Motor neuron (in vitro differentiated cells): ENCODE measurements around the gene GYS2. TPM values are rescaled to one million over a fixed set of nuclear protein-coding genes. Genes with fewer than 3 reads are reported as not detected.

ENCODE experiments used
- ATAC-seq, 8 experiments: fragments of 200-7000 bp; cut with Tn5 transposase; replicated peaks in 6 of 8; 2 replicates each; pipeline ENCODE4 v1.8.0; 2021; ENCODE audit warnings: mild to moderate bottlenecking in 8 of 8, moderate library complexity in 8 of 8
- H3K27ac ChIP-seq, 2 donors: fragments of 250-450 bp; sonication (Bioruptor Pico); 2 replicates each; pipeline ENCODE4 v1.9.0; 2021; ENCODE audit warnings: antibody characterized with exemption in 2 of 2, mild to moderate bottlenecking in 2 of 2, moderate library complexity in 1 of 2
- H3K4me1 ChIP-seq, 2 donors: fragments of 250-450 bp; sonication (Bioruptor Pico); replicated peaks in 1 of 2; 2 replicates each; pipeline ENCODE4 v1.6.1; 2021; ENCODE audit warnings: antibody characterized with exemption in 2 of 2, mild to moderate bottlenecking in 2 of 2, moderate library complexity in 1 of 2
- H3K4me3 ChIP-seq, 5 donors: fragments of 250-450 bp; sonication (Bioruptor Pico); 2 replicates each; pipeline ENCODE4 v1.9.0; 2021; ENCODE audit warnings: antibody characterized with exemption in 5 of 5, mild to moderate bottlenecking in 5 of 5, moderate library complexity in 4 of 5
- WGBS, 10 experiments: fragments of 450-650 bp; shearing (Covaris generic); methylation state at CpG; one replicate each; pipeline ENCODE4 v1.0.0; 2022; 5-methylcytosine and 5-hydroxymethylcytosine counted together
- in situ Hi-C, 9 experiments: fragments of 400-800 bp; cut with MboI; loops; one replicate each; pipeline ENCODE4 v1.15.0; 2021; ENCODE audit warnings: low sequenced_read_pairs in 9 of 9, low pct_unique_long_range_greater_than_20kb in 2 of 9; ENCODE audit not compliant: unreplicated experiment in 9 of 9
- total RNA-seq, 8 experiments: library from RNA; unstranded; fragments of 300-600 nt; gene quantifications; 2 replicates each; pipeline versions ENCODE4 v1.2.3 to v1.2.4, GENCODE V29; 2022

The GYS2 gene
- total RNA-seq, 8 experiments from 2014 or later: 0.10 to 0.24 TPM; not detected in 6

- 29 to 80% (median 50%) methylated on average over 1 to 2 of the region's 2 CpGs; no CpG with 5 or more reads in 5 of the 10 experiments for WGBS, 10 experiments
- Histone ChIP-seq H3K27ac (no peak overlapping the region), H3K4me3 (no peak overlapping the region), H3K4me1 (no peaks in the 10 kb centered on the region)
- peak in 1 of 8 experiments; percentile 26 for ATAC-seq
- in situ Hi-C loops: loop anchor here in 1 of 9 experiments (25.0 kb wide), 1 partner anchor 319 kb away; no protein-coding TSS in a partner anchor
These were observed 26.7 kb upstream of the GYS2 start for GRCh38 chr12:21631367-21631766.

GRCh38 chr12:21627924-21628323, 23.3 kb upstream of the GYS2 start:
- in situ Hi-C loops: loop anchor here in 1 of 9 experiments (25.0 kb wide), 1 partner anchor 316 kb away; no protein-coding TSS in a partner anchor
- H3K4me3 ChIP-seq: no peak overlapping the region
- H3K4me1 ChIP-seq: no peaks in the 10 kb centered on the region
- no peak overlapping the region for H3K27ac ChIP-seq
- WGBS, 10 experiments: 58 to 100% (median 93%) methylated on average over 1 to 2 of the region's 2 CpGs; no CpG with 5 or more reads in 1 of the 10 experiments
- no peak for ATAC-seq

GRCh38 chr12:21618566-21618965, 13.9 kb upstream of the GYS2 start:
- H3K4me1 ChIP-seq: no peaks in the 10 kb centered on the region
- no peak overlapping the region for H3K4me3 ChIP-seq
- H3K27ac ChIP-seq: no peak overlapping the region
- no peak for ATAC-seq
- in situ Hi-C loops: no loop called here

- Histone ChIP-seq H3K27ac (no peak overlapping the region), H3K4me1 (no peaks in the 10 kb centered on the region), H3K4me3 (no peak overlapping the region)
- 43 to 100% (median 79%) methylated on average over 1 to 3 of the region's 3 CpGs; no CpG with 5 or more reads in 1 of the 10 experiments for WGBS, 10 experiments
- in situ Hi-C loops: no loop called here
- ATAC-seq: no peak
These were observed 12.4 kb upstream of the GYS2 start for GRCh38 chr12:21617030-21617429.

GRCh38 chr12:21615431-21615830, 10.8 kb upstream of the GYS2 start:
- no peak overlapping the region for H3K27ac ChIP-seq
- in situ Hi-C loops: no loop called here
- WGBS, 10 experiments: 0 to 88% (median 58%) methylated on average over 1 of the region's 1 CpG; no CpG with 5 or more reads in 4 of the 10 experiments
- no peak for ATAC-seq
- no peaks in the 10 kb centered on the region for H3K4me1 ChIP-seq
- no peak overlapping the region for H3K4me3 ChIP-seq

- WGBS, 10 experiments: 50 to 100% (median 91%) methylated on average over 2 of the region's 2 CpGs
- in situ Hi-C loops: no loop called here
These were observed 9.9 kb upstream of the GYS2 start for GRCh38 chr12:21614506-21614905.

GRCh38 chr12:21613931-21614330, 9.3 kb upstream of the GYS2 start:
- in situ Hi-C loops: no loop called here
- ATAC-seq: no peak
- Histone ChIP-seq H3K4me1 (no peaks in the 10 kb centered on the region), H3K27ac (no peak overlapping the region), H3K4me3 (no peak overlapping the region)
- 15 to 94% (median 45%) methylated on average over 1 to 2 of the region's 2 CpGs for WGBS, 10 experiments

More at GRCh38 chr12:21614506-21614905, 9.9 kb upstream of the GYS2 start:
- Histone ChIP-seq H3K27ac (no peak overlapping the region), H3K4me3 (no peak overlapping the region), H3K4me1 (no peaks in the 10 kb centered on the region)
- no peak for ATAC-seq

- no peaks in the 10 kb centered on the region for H3K4me1 ChIP-seq
- H3K4me3 ChIP-seq: no peak overlapping the region
- ATAC-seq: no peak
- H3K27ac ChIP-seq: no peak overlapping the region
- in situ Hi-C loops: no loop called here
These were observed 3.5 kb upstream of the GYS2 start for GRCh38 chr12:21608196-21608595.

GRCh38 chr12:21607701-21608100, 3.1 kb upstream of the GYS2 start:
- peak in 1 of 8 experiments; percentile 26 for ATAC-seq

GRCh38 chr12:21606175-21606574, 1.5 kb upstream of the GYS2 start:
- H3K4me3 ChIP-seq: no peak overlapping the region
- ATAC-seq: no peak
- no peaks in the 10 kb centered on the region for H3K4me1 ChIP-seq
- 0 to 75% (median 44%) methylated on average over 1 of the region's 1 CpG; no CpG with 5 or more reads in 4 of the 10 experiments for WGBS, 10 experiments
- in situ Hi-C loops: no loop called here
- no peak overlapping the region for H3K27ac ChIP-seq

More at GRCh38 chr12:21607701-21608100, 3.1 kb upstream of the GYS2 start:
- H3K4me3 ChIP-seq: no peak overlapping the region
- H3K27ac ChIP-seq: no peak overlapping the region
- in situ Hi-C loops: no loop called here
- WGBS, 10 experiments: 25 to 100% (median 77%) methylated on average over 1 to 2 of the region's 2 CpGs
- no peaks in the 10 kb centered on the region for H3K4me1 ChIP-seq

- in situ Hi-C loops: no loop called here
- no peak overlapping the region for H3K4me3 ChIP-seq
- WGBS, 10 experiments: 0 to 95% (median 66%) methylated on average over 1 to 2 of the region's 2 CpGs; no CpG with 5 or more reads in 3 of the 10 experiments
- no peaks in the 10 kb centered on the region for H3K4me1 ChIP-seq
- ATAC-seq: no peak
- no peak overlapping the region for H3K27ac ChIP-seq
These were observed 1.9 kb downstream of the GYS2 start for GRCh38 chr12:21602774-21603173.

GRCh38 chr12:21600196-21600595, 4.5 kb downstream of the GYS2 start:
- WGBS, 10 experiments: 0 to 81% (median 56%) methylated on average over 1 to 5 of the region's 5 CpGs; no CpG with 5 or more reads in 1 of the 10 experiments

GRCh38 chr12:21599143-21599999, 5.3 kb downstream of the GYS2 start:
- no peak for ATAC-seq
- no peaks in the 10 kb centered on the region for H3K4me1 ChIP-seq
- 0 to 91% (median 72%) methylated on average over 1 to 3 of the region's 3 CpGs; no CpG with 5 or more reads in 1 of the 10 experiments for WGBS, 10 experiments
- in situ Hi-C loops: no loop called here
- H3K27ac ChIP-seq: no peak overlapping the region
- no peak overlapping the region for H3K4me3 ChIP-seq

More at GRCh38 chr12:21600196-21600595, 4.5 kb downstream of the GYS2 start:
- ATAC-seq: no peak
- H3K4me3 ChIP-seq: no peak overlapping the region
- H3K4me1 ChIP-seq: no peaks in the 10 kb centered on the region
- in situ Hi-C loops: no loop called here
- no peak overlapping the region for H3K27ac ChIP-seq
